Testis (tissue), 2 donors: ENCODE results near the gene ABT1.

Source experiments
- CTCF ChIP-seq, 3 experiments: fragments of 450-650 bp in 2 of 3; fragments of 200-600 bp in 1 of 3; sonication (generic) in 1 of 3; IDR thresholded peaks; one replicate each; pipeline ENCODE4 v1.5.1; 2016 to 2019; ENCODE audit warnings: antibody characterized with exemption in 3 of 3, mild to moderate bottlenecking in 2 of 3, moderate library complexity in 1 of 3
- POLR2A ChIP-seq: fragments of 450-650 bp; IDR thresholded peaks from one replicate; pipeline ENCODE4 v1.6.1; 2017; ENCODE audit warnings: antibody characterized with exemption, mild to moderate bottlenecking, moderate library complexity

GRCh38 chr6:26578279-26578678, 18.5 kb upstream of the ABT1 start:
- TF ChIP-seq CTCF (IDR thresholded peaks at IDR 0.05), result no peak
- no peak for TF ChIP-seq POLR2A
